GM18498 (cell line): ENCODE measurements around the gene DNM3.

Source experiments
- ATAC-seq: cut with Tn5 transposase; IDR thresholded peaks from one replicate; pipeline ENCODE4 v1.9.1; 2021; ENCODE audit warnings: mild to moderate bottlenecking, moderate library complexity; ENCODE audit not compliant: unreplicated experiment

DNM3 gene

DNA sequence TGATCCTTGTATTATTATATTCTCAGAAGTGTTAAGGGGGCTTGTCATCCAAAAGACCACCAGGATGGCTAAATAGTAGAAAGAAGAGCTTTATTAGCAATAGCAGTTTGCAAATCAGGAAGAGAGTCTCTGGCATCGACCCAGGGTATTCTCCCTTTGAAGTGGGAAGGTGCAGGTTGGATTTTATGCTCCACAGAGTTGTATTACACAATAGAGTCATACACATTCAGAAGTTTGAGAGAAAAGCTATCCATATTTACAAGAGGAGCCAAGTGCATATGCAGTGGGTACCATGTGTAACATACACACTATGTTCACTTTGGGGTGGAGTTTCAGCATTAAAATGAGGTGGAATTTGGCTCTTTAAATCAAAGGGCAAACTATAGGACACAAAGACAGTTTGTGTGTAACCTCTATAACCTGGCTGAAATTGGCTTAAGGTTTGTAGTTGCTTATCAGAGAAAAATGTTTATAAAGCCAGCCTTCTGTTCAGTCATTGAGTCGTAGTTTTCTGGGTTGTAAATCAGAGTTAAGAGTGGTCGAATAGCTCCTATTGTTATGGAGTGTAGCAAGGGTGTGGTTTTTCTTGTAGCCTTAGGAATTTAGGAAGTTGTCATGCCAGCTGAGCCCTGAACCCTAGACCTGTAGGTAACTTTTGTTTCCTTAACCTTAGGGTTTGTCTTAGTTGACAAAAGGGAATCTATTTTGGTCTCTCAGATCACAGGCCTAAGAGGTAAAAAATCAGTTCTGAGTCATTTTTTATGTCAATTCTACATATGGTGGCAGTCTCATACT, 125.3 kb downstream of the DNM3 start:
- no peak for ATAC-seq

DNA sequence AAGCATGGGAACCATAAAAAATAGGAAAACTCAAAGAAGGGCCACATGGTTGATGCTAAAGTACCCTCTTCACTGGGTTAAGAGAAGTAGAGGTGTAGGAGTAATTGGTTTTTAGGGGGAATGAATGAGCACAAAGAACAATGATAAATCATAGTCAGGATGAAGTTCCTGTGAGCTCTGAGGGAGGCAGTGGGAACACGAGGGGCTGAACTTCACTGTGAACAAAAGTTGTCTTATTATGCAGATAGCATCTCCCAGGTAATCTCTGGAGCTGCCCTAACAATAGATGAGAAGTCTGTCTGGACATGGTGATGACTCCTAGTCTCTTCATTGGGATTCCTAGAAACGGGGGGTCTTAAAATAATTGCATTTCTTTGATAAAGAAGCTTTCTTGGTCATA, 127.9 kb downstream of the DNM3 start:
- ATAC-seq = no peak

DNA sequence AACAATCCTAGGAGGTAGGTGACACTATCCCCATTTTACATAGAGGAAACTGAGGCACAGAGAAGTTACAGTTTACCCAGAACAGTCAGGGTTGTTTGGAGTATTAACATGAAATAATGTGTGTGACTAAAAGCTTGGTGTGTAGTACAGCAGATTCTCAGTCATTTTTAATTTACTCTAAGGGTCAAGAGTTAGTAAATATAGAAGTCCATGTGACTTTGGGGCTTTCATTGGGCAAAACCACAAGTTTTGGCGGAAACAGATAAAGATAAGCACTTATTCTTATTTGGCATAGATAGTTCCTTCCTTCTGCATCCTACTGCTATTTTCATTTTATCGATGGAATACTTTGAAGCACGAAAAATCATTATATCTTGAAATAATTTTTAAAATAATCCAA, 128.5 kb downstream of the DNM3 start:
- no peak for ATAC-seq

DNA sequence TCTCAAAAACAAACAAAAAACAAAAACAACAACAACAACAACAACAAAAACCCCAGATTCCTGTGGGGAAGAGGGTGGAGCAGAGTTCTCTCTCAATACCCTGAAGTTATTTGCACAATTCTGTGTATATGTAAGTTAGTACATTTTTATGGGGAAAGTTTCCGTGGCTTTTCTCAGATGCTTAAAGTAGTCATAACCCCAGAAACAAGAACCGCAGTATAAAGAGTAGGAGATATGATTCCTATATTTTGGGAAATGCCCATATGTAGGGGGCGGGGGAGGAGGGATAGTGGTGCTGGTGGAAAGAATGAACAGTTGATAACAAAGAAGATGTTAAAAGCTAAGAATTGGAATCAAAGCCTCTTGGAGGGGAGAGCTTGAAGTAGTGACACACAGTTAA, 131.5 kb downstream of the DNM3 start:
- no peak for ATAC-seq

DNA sequence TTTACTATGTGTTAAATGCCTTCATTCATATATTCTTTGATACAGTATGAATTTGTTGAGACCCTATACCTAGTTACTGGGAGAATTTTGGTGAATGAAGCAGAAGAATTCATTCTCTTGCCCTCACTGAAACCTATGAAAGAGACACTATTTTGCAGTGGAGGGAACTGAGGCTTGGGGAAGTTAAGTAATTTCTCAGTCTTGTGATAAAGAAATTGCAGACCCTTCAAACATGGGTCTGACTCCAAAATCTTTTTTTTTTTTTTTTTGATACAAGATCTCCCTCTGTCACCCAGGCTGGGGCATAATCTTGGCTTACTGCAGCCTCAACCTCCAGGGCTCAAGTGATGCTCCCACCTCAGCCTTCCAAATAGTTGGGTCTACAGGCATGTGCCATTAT, 132.1 kb downstream of the DNM3 start:
- ATAC-seq = no peak

DNA sequence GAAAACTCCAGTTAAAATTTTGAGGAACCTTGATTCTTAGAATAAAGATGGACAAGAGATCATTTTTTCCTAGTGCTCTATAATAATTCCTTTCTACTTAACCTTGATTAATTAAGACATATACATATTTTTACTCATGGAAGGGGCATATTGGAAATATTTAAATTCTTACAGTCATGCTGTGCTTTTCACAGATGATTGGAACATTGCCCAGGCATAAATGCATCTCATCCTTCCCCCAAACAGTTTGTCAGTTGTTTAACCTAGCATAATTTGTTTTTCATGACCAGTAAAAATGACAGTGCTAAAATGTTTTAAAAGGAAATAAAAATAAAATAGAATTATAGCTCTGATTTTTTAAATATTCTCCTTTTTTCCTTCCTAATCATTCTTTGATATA, 140.0 kb downstream of the DNM3 start:
- ATAC-seq = no peak

DNA sequence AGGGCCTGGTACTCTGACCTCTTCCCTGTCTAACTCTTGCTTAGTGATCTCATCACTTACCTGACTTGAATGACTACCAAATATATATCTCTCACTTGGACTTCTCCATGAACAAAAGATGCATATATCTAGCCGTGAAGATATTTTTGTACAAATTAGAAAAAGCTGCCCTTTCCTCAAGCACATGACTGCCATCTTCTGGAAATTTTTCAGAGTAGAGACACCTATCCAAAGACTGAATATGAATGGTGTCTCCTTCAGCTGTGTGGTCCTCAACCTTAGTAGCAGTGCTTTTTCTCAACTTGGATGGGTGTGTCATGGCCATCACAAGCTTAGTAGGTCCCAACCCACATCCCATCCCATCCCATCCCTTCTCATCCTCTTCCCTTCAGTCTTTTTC, 142.3 kb downstream of the DNM3 start:
- ATAC-seq = no peak

DNA sequence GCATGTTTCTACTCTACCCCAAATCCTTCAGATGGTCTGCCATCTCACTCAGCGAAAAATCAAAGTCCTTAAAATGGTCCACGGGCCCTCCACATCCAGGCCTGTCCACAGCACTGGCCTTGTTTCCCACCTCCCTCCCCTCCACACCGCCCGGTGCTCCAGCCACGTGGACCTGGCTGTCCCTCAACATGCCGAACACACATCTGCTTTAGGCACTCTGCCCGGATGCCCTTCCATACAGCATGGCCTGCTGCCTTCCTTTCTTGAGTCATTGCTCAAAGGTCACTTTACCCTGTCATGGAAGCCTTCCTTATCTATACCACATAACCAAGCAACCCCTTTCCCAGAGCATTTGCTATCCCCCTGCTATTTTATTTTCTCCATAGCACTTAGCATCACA, 143.0 kb downstream of the DNM3 start:
- no peak for ATAC-seq

DNA sequence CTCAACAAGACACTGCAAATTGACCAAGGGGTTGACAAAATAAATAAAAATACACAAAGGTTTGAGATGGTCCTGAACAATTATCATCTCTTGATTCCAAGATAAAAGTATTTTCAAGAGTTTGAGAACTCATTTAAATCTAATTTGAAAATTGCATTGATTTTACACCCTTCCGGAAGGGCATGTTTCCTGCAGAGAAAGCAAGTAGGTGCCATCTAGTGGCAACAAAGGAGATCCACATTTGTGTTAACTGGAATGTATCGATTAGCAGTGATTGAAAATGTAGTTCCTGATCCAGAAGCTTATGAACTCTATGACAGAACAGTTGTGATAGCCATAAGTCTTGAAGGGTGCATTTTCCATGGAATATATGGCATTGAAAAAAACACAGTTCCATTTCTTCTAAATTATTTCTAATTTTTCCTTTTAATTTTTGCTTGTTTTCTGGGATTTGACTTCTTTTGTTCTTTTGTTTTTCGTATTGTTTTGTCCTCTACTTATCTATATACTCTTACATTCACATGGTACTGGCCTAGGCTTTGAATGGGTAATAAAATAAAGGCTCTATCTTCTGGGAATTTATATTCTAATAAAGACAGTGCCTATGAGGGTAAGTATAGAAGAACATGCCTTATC, 143.7 kb downstream of the DNM3 start:
- no peak for ATAC-seq

DNA sequence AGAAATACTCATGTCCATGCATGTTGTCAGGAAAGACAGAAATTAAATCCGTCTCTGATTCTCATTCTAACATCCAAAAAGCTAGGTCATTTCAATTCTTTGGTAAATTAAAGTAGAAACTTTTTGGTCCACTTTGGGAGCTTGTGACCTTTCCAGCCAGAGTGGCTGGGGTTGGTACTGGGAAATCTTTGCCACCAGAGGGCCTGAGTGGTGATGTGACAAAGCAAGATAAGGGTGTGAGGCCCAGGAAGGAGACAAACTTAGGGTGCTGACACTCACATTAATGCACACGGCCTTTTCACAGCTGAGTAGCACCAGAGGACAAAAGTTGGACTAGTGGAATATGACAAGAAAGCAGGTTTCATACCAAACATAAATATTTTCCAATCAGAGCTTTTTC, 144.3 kb downstream of the DNM3 start:
- no peak for ATAC-seq

DNA sequence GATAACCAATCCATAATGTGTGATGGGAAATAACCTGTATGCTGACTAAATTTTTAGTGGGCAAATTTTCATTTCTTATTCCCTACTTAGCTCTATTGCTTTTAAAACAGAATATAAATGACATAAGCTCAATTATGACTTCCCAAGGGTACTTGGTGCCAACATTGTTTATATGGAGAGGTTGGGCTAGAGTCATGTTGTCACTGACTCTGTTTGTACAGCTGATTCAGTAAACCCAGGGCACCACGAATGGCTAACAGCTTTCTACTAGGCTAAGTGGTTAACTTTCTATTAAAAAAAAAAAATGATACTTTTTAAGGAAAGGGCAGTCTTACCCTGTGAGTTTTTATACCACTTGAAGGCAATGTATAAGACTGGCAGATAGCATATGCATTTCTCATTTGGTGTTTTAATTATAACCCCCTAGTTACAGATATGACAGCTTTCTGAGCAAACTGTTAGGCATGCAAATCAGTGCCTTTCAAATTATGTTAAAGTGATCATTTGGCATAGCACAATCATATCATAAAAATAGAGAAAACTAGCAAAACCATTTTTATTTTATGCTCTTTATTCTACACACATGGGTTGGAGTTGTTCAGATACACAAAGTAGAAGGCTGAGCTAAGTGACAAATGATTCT, 147.1 kb downstream of the DNM3 start:
- no peak for ATAC-seq

DNA sequence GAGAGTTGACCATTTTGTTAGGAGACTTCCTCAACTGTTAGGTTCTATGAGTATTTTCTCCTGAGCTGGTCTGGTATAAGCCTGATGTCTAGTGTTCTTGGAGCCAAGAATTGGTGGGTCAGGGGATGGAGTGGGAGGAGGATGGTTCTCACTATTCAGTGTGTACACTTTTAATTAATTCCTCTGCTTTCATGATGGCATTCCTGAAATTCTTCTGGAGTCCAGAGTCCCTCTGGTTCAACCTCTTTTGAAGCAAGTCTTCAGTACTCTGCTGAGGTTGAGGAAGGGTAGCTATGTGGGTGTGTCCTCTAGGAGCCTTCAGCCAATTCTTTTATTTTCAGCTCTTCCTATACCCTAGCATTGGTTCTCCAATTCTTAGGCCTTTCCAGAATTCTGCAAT, 149.1 kb downstream of the DNM3 start:
- ATAC-seq = no peak

DNA sequence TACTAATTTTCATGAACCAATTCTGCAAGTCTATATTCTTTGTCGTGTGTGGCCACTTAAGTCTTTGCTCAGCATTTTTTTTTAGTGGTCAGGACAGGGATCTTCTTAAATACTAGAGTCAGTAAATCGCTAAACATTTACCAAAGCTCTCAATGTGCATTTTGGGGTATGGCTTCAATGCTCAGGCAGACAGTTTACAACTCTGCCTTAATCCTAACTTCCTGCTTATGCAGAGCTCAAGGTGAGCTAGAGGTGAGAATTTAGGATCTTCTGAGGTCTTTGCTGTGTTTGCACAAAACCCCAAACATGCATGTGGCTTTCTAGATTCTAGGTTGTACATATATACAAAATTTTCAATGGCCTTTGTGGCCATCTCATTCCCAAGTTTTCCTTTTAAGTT, 153.0 kb downstream of the DNM3 start:
- ATAC-seq = no peak

DNA sequence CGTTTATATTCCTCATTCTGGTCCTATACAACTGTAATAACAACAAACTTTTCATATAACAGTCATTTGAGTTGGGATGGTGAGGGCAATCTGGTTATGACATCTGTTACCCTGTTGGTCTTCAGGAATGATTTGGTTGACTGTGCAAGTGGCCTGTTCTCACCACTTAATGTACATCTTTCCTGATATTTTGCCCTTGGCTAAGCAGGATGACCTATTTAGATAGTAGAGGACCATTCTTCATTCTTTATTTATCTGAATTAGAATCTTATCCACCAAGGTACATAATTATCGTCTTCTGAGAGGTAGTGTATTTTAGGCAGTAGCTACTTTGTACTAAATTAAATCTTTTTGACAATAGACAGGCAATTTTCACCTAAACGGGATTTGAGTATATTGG, 154.3 kb downstream of the DNM3 start:
- ATAC-seq = no peak

DNA sequence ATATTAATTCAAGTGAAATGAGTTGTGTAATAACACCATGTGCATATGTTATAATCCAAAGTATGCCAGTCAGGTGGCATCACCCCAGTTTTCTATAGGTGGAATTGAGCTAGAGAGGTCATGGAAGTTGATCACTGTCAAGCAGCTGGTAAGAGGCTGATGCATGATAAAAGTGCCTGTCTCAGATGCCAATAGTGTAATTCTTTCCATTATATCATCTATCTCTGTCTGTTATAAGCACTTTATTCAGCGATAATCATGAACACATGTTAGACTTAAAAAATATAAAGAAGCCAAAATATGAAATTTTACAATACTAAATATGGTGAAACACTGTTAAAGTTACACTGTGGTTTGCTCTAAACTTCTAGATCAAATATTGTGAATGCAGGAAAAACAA, 156.6 kb downstream of the DNM3 start:
- ATAC-seq = no peak

DNA sequence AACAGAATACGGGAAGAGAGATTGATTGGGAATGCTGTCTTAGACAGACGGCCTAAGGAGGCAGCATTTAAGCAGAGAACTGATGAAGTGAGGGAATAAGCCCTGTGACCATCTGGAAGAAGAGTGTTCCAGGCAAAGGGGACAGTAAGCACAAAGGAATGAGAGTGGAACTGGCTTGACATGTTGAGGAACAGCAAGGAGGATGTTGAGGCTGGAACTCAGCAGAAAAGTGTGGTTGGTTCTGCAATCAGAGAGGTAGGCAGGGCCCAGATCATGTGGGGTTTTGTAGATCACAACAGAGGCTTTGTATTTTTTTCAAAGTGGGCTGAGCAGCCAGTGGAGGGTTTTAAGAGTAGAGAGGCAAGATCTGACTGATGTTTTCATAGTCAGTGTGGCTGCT, 157.4 kb downstream of the DNM3 start:
- ATAC-seq = no peak

DNA sequence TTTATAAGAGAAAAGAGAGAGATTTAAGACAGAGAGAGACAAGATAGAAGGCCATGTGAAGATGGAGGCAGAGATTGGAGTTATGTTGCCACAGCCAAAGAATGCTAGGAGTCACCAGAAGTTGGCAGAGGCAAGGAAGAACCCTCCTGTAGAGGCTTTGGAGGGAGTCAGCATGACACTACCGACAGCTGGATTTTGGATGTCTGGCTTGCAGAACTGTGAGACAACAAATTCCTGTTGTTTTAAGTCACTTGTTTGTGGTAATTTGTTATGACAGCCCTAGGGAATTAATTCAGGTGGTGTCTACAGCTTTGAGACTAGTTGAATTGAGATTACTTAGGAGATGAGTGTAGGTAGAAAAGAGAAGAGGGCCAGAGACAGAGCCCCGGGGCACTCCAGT, 158.5 kb downstream of the DNM3 start:
- ATAC-seq = no peak

DNA sequence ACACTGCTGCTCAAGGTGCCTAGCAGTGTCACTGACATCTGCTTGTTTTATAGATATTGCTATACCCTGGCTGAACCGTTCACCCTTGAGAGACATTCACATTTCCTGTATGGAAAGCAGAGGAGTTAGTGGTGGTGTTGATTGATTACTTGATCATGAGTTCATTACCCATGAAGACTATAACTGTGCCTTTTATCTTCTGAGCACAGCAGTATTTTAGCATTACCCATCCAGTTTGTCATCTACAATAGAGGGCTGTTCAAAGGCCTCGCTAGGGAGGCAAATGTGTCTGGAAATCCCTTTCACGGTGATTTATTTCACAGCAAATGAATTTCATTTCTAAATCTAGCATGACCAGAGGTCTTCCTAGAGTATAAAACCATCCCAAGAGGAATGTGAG, 160.0 kb downstream of the DNM3 start:
- no peak for ATAC-seq

DNA sequence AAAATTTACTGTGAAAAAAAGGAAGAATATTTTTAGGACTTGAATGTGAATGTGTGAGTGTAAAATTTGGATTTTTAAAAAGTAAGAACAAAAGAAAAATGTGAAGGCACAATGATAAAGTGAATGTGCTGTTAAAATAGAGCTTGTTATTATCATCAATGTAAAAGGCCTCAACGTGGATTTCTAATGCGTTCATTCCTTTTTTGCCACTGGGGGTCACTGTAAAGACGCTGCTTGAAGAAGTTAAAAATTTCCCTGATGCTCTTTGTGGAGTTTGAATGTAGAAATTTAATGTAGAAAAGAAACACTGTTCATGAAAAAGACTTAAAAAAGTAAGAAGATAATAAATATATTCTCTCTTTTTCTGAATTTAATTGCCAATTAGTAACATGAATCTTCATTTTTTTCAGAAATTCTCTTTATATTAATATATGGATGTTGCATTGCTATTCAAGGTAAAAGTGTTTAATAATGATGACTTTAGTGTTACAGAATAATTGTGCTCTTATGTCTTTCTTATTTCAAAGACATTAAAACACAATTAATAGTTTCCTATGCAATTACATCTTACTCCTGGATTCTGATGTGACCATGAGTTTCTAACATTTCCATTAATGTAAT, 161.5 kb downstream of the DNM3 start:
- ATAC-seq = no peak

DNA sequence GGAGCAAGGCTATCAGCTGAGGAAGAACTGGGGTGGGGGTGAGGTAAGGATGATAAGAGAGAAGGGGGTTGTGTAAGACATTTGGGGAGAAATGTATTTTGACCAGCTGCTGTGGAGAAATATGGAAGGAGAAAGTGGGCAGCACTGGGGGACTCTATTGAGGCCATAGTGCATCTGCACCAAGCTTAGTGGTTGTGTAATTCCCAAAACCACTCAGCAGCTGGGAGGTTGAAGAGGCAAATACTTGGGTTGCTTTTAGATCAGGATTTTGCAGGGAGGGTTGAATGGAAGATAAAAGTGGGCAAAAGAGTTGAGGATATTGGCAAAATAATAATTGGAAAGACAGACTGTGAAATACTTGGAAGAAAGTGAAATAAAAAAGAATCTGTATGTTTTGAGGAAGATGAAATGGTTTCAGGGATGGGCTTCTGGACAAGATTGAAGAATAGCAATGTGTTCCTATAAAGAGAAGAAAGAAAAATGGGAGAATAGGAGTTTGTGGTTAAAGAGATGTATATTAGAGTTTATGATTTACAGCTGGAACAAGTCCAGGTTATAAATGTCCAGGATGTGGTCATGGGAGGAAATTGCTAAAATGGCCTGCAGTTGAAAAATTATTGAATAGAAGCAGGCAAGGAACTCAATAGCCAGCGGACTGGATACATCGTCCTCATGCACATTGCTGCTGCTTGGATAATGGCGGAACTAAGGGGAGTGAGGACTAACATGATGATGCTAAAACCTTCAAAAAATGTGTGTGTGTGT, 162.7 kb downstream of the DNM3 start:
- ATAC-seq = no peak

DNA sequence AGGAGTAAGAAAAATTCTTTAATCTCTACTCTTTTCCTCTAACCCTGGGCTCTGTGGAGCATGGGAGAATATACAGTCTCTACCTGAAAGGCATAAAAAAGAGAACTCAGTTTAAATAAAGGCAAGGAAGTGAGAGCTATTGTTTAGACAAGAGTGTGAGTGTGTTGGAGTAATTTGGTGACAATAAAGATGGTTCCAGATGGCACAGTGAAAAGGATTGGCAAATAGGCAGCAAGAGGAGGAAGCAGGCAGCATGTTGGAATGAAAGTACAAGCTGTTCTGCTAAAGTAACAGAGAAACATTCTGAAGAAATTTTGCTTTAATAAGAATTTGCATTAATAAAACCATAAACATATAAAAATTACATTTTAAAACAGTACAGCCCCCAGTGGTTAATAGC, 163.4 kb downstream of the DNM3 start:
- ATAC-seq = no peak
